Right atrium auricular region (tissue), 2 donors: ENCODE data around the gene PZP. TPM values are rescaled to one million over a fixed set of nuclear protein-coding genes. Genes with fewer than 3 reads are reported as not detected.

Experiments used
- DNase-seq: peaks from one replicate; pipeline ENCODE4 v3.0.0-alpha.2; 2019; ENCODE audit warnings: low spot score
- H3K27ac ChIP-seq, 2 donors: fragments of 200-600 bp; sonication (generic); 1 replicate in 1 of 2; 2 replicates in 1 of 2; pipeline ENCODE4 v1.5.1; 2016 to 2019
- H3K27me3 ChIP-seq, 2 donors: fragments of 200-600 bp; sonication (generic); one replicate each; pipeline versions ENCODE4 v1.5.1 to v1.6.0; 2017 to 2019
- H3K36me3 ChIP-seq: fragments of 200-600 bp; sonication (generic); one replicate; pipeline ENCODE4 v1.5.1; 2016
- H3K4me1 ChIP-seq, 2 donors: fragments of 200-600 bp; sonication (generic); one replicate each; pipeline versions ENCODE4 v1.5.1 to v1.6.0; 2017 to 2019
- H3K4me3 ChIP-seq, 2 donors: fragments of 200-600 bp; sonication (generic); 1 replicate in 1 of 2; 2 replicates in 1 of 2; pipeline ENCODE4 v1.5.1; 2017 to 2019; ENCODE audit warnings: mild to moderate bottlenecking in 1 of 2, moderate library complexity in 1 of 2
- H3K9me3 ChIP-seq, 2 donors: fragments of 200-600 bp; sonication (generic); one replicate each; pipeline ENCODE4 v1.5.1; 2019
- CTCF ChIP-seq, 2 donors: fragments of 200-600 bp; sonication (generic); IDR thresholded peaks; one replicate each; pipeline ENCODE4 v1.5.1; 2019; ENCODE audit warnings: antibody characterized with exemption in 2 of 2
- total RNA-seq, 2 donors: library from RNA; depleted of rRNA; stranded (reverse); fragments of >200 nt; gene quantifications; one replicate each; pipeline ENCODE4 v1.1.0, GENCODE V29; 2016

PZP gene
- total RNA-seq, 2 donors from 2014 or later: not detected

- H3K9me3 ChIP-seq: no peaks in the 10 kb centered on the region
- H3K27me3 ChIP-seq: no peaks in the 10 kb centered on the region
- H3K4me3 ChIP-seq: peak overlapping the region; percentile 44 to 50
- DNase-seq: no peak
- H3K27ac ChIP-seq: peak overlapping the region; percentile 40 to 86
- H3K36me3 ChIP-seq: peaks cover 37% of the 10 kb centered on the region
- H3K4me1 ChIP-seq: peaks cover 0 to 45% of the 10 kb centered on the region in 2 donors
- no peak for TF ChIP-seq CTCF (IDR thresholded peaks at IDR 0.05)
Observed at GRCh38 chr12:9113987-9114309, 94.2 kb downstream of the PZP start.

GRCh38 chr12:9113296-9113986 lies 94.8 kb downstream of the PZP start:
- peak overlapping the region; percentile 44 to 50 for H3K4me3 ChIP-seq
- no peaks in the 10 kb centered on the region for H3K27me3 ChIP-seq
- H3K9me3 ChIP-seq: no peaks in the 10 kb centered on the region
- peaks cover 0 to 40% of the 10 kb centered on the region in 2 donors for H3K4me1 ChIP-seq
- peaks cover 42% of the 10 kb centered on the region for H3K36me3 ChIP-seq
- H3K27ac ChIP-seq: peak overlapping the region; percentile 40 to 86
- no peak for TF ChIP-seq CTCF (IDR thresholded peaks at IDR 0.05)
- no peak for DNase-seq

GRCh38 chr12:9112076-9112853 lies 95.9 kb downstream of the PZP start:
- Histone ChIP-seq H3K9me3 (no peaks in the 10 kb centered on the region), H3K27me3 (no peaks in the 10 kb centered on the region), H3K4me1 (peaks cover 0 to 29% of the 10 kb centered on the region in 2 donors), H3K4me3 (peak overlapping the region in 1 of 2 donors; percentile 50), H3K27ac (peak overlapping the region; percentile 40 to 86), H3K36me3 (peaks cover 54% of the 10 kb centered on the region)
- DNase-seq: no peak
- no peak for TF ChIP-seq CTCF (IDR thresholded peaks at IDR 0.05)

- Histone ChIP-seq H3K9me3 (no peaks in the 10 kb centered on the region), H3K27ac (no peak overlapping the region), H3K4me3 (no peak overlapping the region), H3K27me3 (no peaks in the 10 kb centered on the region), H3K4me1 (peaks cover 0 to 21% of the 10 kb centered on the region in 2 donors), H3K36me3 (peaks cover 61% of the 10 kb centered on the region)
- no peak for DNase-seq
- no peak for TF ChIP-seq CTCF (IDR thresholded peaks at IDR 0.05)
Observed at GRCh38 chr12:9111525-9111924, 96.7 kb downstream of the PZP start.

GRCh38 chr12:9109737-9110491 lies 98.3 kb downstream of the PZP start:
- H3K4me1 ChIP-seq: peaks cover 0 to 19% of the 10 kb centered on the region in 2 donors
- no peak overlapping the region for H3K4me3 ChIP-seq
- TF ChIP-seq CTCF (IDR thresholded peaks at IDR 0.05): no peak
- H3K9me3 ChIP-seq: no peaks in the 10 kb centered on the region
- H3K27ac ChIP-seq: no peak overlapping the region
- DNase-seq: no peak
- H3K36me3 ChIP-seq: peaks cover 77% of the 10 kb centered on the region
- H3K27me3 ChIP-seq: no peaks in the 10 kb centered on the region
